IPS-11a (cell line): Measurements from ENCODE around the gene FGF3.

Source experiments
- H3K4me3 ChIP-seq: one replicate; pipeline ENCODE4 v1.5.1; 2013; ENCODE audit warnings: low read depth, low read length, control low read depth

The FGF3 gene

GRCh38 chr11:69804769-69805508, 14.3 kb downstream of the FGF3 start:
- no peak overlapping the region for H3K4me3 ChIP-seq

- no peak overlapping the region for H3K4me3 ChIP-seq
Measured at GRCh38 chr11:69803604-69804218, 15.5 kb downstream of the FGF3 start.

DNA sequence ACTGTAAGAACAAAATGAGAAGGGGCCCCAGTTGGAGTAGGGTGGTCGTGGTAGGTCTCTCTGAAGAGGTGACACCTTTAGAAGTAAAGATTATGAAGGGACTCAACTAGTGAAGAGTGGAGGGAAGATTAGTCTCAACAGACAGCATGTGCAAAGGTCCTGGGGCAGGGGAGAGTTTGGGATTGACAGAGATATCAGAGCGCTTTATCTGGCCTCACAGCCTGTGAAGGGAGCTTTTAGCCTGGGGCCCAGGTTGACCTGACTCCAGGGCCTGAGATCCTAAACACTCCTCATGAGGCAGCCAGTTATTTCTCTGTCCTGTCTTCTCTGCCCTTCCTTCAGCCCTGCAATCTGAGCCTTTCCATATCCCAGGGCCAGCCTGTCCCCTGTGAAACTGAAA, 16.2 kb downstream of the FGF3 start:
- no peak overlapping the region for H3K4me3 ChIP-seq

- H3K4me3 ChIP-seq: no peak overlapping the region
Measured at GRCh38 chr11:69802590-69802989, 16.6 kb downstream of the FGF3 start.

DNA sequence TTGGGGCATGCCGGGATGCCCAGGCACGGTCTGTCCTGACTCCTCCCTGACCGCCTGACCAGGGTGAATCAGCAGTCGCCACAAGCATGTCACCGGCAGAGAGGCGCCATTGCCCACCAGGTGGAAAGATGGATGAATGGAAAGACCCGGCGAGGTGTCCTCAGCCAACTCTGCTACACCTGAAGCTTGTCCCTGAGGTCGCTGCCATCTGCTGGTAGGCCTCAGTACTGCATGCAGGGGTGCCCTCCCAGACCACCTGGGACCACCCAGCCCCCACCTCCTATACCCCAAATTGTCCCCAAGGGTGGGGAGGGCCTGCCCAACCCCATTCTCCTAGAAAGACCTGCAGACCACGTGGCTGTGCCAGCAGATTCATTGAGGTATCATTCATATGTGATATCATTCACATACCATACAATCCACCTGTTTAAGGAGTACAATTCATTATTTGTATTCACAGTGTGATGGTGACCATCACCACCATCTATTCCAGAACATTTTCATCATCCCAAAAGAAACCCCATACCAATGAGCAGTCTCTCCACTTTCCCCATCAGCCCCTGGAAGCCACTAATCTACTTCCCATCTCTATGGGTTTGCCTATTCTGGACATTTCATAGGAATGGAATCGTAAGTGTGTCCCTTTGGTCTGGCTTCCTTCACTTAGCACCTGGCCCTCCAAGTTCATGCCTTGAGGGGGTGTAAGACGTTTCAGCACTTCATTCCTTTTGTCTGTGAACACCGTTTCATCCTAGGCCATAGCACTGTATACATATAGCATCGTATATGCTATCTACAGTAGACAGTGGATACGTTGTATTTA, 17.5 kb downstream of the FGF3 start:
- no peak overlapping the region for H3K4me3 ChIP-seq

DNA sequence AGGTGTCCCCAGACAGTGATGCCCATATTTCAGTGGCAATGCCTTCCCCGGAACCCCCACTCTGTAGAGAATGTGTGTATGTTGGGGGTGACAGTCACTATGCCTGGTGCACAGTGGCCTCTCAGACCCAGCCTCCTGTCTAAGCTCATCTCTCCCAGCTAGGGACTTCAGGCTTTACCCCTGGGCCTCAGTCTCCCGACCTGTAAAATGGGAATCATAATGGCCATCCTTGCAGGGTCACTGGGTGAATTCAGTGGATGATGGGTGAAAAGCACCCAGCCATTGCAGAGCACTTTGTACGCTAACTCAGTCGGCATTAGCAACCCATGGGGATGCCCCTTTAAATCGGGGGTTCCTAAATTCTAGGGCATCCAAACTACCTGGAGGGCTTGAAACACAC, 18.9 kb downstream of the FGF3 start:
- H3K4me3 ChIP-seq: no peak overlapping the region

DNA sequence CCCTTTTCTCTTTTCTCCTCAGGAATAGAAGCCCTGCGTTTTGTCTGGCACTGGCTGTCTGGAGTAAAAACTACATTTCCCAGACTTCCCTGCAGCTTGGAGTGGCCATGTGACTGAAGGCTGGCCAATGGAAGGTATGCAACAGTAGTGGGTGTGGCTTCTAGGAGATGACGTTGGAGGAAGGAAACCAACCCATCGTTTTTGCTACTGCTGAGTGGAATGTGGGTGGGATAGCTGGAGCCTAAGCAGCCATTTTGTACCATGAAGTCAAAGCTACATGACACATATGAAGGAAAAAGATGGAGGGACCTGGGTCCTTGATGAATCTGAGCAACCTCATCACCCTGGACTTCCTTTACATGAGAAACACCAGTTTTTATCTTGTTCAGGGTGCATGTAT, 19.6 kb downstream of the FGF3 start:
- H3K4me3 ChIP-seq: no peak overlapping the region

DNA sequence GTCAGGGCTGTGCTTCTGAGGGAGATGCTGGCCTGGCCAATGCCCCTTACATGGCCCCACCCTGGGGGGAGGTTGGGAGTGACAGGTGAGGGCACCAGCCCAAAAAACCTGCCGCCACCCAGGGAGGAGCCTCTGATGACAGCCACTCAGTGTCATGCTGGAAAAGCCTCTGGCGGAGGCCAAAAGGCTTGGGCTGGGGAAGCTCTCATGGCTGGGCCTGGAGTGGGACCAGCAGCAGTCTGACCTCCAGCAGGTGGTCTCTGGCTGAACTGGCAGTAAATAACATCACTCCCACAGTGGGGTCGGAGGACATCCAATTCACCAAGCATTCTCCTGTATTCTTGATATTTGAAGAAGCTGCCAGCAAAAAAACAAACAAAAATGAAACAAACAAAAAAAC, 20.1 kb downstream of the FGF3 start:
- no peak overlapping the region for H3K4me3 ChIP-seq

DNA sequence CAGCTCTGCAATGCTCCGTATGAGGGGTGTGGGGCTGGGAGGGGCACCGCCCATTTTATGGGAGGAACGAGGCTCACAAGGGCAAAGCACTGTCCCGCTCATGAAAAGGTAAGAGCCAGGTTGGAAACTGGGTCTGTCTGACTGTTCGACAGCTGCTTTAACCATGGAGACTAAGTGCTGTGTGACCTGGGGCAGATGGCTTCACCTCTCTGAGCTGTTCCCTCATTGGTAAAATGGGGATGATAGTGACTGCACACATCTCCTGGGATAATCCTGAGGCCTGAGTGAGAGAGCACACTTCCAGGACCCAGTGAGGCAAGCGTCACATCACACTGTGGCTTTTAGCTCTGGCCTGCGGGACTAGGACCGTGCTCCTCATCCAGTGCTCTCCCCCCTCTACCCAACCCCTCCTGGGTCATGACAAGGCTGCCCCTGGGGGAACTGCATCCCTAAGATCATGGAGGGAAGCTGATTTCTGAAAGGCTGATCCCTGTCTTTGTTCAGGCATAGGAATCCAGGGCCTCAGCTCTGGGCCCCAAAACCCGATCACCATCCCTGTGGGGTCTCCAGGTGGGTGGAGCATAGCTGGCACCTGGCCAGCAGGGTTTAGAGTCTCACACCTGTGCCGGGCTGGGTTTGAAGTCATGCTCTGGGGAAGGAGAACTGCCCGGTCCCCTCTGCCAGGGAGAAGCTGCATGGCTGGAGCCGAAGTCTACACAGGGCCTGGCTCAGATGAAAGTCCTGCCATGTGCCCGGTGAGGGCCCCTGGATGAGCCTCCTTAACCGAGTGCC, 21.3 kb downstream of the FGF3 start:
- H3K4me3 ChIP-seq: no peak overlapping the region

- H3K4me3 ChIP-seq: no peak overlapping the region
Measured at GRCh38 chr11:69797156-69797555, 22.1 kb downstream of the FGF3 start.

DNA sequence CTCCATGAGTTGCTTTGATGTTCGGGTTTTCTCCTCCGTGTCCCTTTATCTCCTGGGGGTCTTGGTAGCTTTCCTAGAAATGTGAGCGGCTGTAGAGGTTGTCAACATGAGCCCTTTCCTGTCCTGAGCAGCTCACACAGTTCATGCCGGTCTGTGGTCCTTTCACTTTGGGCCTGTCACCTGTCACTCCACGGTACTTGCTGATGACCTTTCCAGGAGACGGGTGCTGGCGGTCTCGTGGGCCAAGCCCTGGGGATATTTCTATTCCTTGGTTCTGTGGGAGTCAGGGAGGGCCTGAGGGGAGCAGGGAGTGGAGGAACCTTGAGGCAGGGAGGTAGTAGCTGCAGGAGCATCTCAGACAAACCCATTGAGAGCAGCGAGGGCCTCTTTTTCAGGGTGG, 23.2 kb downstream of the FGF3 start:
- H3K4me3 ChIP-seq: no peak overlapping the region

- no peak overlapping the region for H3K4me3 ChIP-seq
Measured at GRCh38 chr11:69791276-69792180, 27.7 kb downstream of the FGF3 start.

GRCh38 chr11:69788956-69789355, 30.3 kb downstream of the FGF3 start:
- no peak overlapping the region for H3K4me3 ChIP-seq

DNA sequence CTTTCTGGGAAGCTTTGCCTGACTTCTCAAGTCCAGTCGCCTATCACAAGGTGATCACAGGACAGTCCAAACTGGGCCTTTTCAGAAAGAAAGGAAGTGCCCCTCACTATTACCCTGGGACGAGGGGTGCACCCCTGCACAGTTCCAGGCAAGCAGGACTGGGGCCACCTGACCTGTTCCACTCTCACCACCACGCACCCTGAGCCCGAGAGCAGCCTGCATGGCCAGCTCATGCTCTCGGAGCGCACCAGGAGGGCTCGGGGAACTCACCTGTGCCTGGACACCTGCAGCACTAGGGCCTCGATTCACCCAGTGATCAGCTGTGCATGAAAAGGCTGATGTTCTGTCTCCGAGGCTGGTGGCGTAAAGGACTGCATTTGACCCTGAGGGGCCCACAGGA, 31.3 kb downstream of the FGF3 start:
- no peak overlapping the region for H3K4me3 ChIP-seq

DNA sequence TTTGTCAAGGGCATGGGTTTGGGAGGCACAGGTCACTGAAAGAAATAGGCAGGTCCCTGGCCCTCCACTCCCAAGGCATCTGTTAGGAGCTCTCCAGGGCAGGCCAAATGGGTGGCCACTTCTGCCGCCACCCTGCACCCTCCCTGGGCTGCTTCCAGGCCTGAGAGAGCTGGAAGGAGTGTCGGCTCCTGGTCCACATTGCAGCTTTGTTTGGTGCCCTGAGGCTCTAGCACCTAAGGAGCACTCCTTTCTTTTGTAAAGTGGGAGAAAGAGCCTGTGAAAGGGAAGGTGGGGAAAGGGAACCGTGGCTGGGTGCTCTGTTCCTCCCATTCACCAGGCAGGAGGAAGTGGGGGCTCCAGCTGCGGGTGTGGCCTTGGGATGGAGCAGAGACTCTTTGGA, 31.8 kb downstream of the FGF3 start:
- no peak overlapping the region for H3K4me3 ChIP-seq

- no peak overlapping the region for H3K4me3 ChIP-seq
Measured at GRCh38 chr11:69781241-69781640, 38.0 kb downstream of the FGF3 start.

DNA sequence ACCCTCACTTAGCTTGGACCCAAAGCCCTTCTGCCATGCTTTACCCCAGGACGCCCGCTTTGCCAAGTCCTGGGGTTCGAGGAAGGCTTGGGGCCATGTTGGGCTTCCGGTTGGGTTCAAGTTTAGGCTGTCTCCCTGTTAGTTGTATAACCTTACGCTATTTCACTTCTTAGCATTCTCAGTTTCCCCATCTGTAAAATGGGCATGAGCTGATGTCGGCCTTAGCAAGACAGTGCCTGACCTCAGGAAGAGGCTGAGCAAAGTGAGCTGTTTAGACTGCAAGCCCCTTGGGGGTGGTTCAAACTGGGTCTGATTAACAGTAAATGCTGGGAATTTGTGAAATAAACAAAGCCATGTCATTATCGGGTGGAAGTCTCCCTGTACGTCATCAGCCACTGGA, 40.8 kb downstream of the FGF3 start:
- H3K4me3 ChIP-seq: no peak overlapping the region

DNA sequence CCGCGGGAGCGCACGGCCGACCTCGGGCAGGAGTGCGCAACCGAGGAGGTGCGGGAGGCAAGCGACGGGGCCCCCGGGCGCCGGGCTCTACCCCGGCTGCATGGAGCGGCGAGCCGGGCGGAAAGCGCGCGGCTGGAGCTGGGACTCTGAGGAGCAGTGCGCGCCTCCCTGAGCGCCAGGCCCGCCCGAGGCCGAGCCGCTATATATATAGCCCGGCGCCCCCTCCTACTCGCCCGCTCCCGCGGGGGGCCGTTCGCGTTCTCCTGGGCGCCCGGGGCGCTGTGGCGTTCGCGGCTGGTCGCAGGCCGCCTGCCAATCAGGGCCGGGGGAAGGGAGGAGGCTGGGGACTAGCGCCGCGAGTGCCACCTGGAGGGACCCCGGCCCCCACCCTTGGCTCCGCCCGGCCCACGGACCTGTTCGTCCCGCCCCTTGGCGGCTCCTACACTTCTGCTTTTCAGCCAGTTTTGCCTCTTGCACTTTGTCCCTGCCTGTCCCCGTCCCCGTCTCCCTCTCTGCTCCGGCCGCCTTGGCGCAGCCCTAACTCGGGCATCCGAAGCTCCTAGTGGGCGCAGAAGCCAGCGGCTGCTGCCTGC, 44.0 kb downstream of the FGF3 start, which contains the start of gene FGF4:
Gene FGF4 (minus strand): TSS at position 179 of the 593 bp plus-strand sequence. CDS start 257 bp downstream, outside the sequence.
- peak within 1 kb of the TSS; percentile 35 for H3K4me3 ChIP-seq

DNA sequence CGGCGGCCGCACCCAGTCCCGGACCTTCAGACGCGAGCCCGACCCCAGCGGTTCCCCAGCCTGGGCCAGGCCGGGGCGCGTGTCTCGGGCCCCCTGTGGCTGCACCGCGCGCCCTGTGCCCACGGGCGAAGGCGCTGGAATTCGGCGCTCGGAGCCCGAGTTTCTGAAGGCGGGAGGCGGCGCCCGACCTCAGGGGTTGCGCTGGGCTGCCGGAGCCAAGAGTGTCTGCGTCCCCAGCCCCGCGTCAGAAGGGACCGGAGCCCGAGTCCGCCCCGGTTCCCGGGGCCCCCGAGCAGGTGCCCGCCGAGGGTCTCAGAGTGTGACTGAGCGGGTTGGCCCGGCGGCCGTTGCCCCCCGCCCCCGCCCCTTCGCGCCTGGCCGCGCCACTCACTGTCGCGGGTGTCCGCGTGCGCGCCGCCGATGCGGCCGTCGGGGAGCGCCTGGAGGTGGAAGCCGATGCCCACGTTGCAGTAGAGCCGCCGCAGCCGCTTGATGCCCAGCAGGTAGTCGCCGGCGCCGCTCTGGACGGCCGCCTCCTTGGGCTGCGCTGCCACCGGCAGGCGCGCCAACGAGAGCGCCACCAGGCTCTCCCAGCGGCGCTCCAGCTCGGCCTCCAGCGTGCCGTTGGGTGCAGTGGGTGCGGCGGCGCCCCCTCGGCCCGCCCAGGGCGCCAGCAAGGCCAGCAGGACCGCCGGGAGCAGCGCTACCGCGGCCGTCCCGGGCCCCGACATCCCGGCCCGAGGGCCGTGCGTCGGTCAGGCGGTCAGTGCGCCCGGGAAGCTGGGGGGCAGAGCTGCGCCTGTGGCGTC, 44.7 kb downstream of the FGF3 start:
- peak overlapping the region; percentile 35 for H3K4me3 ChIP-seq
